GM21515 (cell line): Measurements from ENCODE around the gene ESYT2.

ENCODE experiments used
- ATAC-seq: cut with Tn5 transposase; IDR thresholded peaks from one replicate; pipeline ENCODE4 v1.9.1; 2021; ENCODE audit not compliant: unreplicated experiment

Gene ESYT2

DNA sequence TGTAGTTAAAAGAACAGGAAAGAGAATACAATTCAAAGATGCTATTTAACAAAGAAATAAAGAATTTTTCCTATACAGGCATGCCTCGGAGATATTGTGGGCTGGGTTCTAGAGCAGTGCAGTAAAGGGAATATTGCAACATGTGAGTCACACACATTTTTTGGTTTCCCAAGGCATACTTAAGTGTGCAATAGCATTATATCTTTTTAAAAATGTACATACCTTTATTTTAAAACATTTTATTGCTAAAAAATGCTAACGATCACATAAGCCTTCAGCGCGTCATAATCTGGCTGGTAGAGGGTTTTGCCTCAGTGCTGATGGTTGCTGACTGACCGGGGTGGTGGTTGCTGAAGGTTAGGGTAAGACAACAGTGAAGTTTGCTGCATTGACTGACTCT is 54.4 kb downstream of the ESYT2 start:
- no peak for ATAC-seq

DNA sequence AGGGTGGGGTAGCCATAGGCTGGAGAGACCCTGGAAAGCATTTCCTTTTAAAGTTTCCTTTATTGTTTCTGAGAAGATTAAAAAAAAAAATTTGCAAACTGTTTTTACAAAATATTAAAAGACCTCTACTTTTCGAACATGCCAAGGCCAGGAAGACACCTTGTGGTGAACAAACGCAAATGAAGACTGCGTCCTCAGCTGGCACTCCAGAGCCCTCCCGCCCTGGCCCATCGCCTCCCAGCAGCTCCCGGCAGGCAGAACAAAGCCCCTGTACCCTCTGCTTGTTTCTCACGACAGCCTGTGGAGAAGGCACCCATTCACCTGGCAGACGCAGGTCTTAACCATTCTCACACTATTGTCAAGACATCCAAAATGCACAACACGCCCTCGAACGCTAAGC is 56.4 kb downstream of the ESYT2 start:
- ATAC-seq, result no peak

GRCh38 chr7:158771213-158771834 is 58.0 kb downstream of the ESYT2 start:
- no peak for ATAC-seq

DNA sequence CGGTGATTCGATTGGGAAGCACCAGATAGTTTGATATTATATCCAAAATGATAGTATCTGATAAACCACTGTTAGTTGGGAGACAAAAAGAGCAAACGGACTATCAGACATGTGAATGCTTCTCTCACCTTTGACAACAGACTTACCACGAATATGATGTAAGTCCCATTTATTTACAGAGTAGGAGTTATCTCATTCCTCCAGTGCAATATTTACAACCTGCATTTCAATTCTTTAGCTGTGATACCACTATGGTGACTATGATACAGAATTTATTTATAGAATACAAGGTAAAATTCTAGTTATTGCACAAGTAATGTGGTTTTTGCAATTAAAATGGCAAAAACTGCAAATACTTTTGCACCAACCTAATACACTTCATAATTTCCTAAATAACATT is 61.6 kb downstream of the ESYT2 start:
- ATAC-seq, result no peak

DNA sequence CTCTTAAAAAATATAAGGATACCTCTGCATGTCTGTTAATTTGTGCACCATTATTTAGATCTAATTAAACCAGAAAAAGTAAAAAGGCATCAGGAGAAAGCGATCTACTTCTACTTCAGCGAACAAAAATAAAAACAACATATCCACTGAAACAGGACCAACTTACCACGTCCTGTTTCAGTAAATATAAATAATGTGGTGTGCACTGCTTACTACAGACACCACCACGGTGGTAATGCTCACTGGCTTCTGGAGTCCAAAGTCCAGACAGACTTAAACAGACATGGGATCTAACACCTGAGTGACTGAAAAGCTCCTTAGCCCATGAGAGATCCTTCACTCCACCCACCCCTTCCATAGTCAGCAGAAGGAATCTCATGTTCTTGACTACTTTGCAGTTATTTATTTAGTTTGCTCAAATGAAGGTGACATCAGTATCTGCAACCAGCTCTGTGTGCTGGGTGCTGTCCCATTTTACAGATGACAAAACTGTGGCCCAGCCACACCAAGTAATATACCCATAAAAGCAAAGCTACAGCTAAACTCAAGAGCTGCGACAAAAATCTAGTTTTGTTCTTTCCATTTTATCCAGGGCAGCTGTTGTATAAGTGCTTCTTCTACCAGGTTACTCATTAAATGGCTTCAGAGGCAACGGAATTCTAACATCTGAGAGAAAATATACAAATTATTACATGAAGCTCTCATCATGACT is 62.6 kb downstream of the ESYT2 start:
- no peak for ATAC-seq

GRCh38 chr7:158765020-158765419 is 64.3 kb downstream of the ESYT2 start:
- no peak for ATAC-seq

DNA sequence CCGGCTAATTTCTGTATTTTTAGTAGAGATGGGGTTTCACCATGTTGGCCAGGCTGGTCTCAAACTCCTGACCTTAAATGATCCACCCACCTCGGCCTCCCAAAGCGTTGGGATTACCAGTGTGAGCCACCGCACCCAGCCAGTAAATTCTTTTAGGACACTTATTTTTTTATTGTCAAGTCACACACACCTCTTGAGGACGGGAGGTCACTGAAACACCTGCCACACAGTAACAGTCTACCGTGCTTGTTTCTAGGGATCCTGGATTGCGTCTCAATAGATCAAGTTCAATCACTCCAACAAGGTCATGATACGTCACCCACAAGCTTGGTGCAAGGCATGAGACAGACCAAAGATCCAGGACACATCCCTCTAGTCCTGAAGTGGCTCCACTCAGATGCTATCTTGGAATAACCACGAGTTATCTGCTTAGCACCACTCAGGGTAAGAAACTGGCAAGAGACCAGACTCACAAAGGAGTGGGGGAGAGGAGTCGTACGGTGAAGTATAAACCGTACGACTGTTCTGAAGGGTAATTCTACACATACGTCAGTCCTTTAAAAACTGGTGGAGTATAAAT is 65.8 kb downstream of the ESYT2 start:
- ATAC-seq, result no peak

DNA sequence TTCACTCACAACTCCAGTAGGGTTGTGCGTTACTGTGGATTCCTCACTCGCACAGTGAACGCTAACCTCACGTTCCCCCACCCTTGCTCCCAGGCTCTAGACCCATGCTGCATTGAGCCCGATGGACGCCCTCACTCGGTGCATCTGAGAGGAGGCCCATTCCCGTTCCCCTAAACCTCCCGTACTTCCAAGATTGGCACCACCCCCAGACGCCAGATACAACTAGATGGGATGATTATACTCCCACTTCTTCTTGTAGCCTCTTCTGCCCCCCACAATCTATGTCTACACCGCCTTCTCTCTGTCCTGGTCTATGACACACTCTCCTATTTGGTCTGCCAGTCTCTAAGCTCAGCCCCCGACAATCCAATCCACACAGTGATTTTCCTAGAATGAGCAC is 67.4 kb downstream of the ESYT2 start:
- no peak for ATAC-seq

DNA sequence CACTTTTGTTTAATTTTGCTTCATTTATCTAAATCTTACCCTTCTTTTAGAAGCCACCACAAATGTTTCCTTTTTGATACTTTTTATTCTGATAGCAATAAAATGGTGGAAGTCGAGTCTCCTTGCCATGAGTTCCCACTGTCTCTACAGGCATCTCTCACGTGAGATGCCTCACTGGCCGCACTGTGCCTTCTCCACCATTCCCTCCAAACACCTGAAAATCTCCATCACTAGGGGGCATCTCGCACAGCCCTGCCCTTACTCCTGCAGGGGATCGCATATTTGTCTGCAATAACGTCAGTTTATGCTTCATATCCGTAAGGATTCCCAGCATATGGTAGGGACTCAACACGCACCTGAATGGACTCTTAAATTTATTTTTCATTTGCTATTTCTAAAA is 68.4 kb downstream of the ESYT2 start:
- no peak for ATAC-seq

DNA sequence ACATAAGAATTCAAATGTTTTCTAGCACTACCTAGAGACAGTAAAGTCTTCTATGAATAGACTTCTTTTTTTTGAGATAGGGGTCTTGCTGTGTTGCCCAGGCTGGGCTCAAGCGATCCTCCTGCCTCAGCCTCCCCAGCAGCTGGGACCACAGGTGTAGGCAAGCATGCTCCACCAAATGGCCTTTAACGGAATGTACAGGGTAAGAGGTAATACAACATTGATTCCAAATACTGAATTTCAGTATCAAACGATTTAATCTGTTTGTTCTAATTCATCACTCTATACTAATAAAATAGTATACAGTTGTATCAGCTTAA is 68.9 kb downstream of the ESYT2 start:
- no peak for ATAC-seq

- no peak for ATAC-seq
Observed at GRCh38 chr7:158759749-158760444, 69.4 kb downstream of the ESYT2 start.

- no peak for ATAC-seq
Observed at GRCh38 chr7:158759245-158759614, 70.1 kb downstream of the ESYT2 start.

- ATAC-seq, result no peak
Observed at GRCh38 chr7:158758586-158759244, 70.6 kb downstream of the ESYT2 start.

- ATAC-seq, result no peak
Observed at GRCh38 chr7:158757404-158757989, 71.8 kb downstream of the ESYT2 start.

GRCh38 chr7:158754746-158755444 is 74.4 kb downstream of the ESYT2 start:
- no peak for ATAC-seq

- ATAC-seq, result no peak
Observed at GRCh38 chr7:158753900-158754299, 75.4 kb downstream of the ESYT2 start.

DNA sequence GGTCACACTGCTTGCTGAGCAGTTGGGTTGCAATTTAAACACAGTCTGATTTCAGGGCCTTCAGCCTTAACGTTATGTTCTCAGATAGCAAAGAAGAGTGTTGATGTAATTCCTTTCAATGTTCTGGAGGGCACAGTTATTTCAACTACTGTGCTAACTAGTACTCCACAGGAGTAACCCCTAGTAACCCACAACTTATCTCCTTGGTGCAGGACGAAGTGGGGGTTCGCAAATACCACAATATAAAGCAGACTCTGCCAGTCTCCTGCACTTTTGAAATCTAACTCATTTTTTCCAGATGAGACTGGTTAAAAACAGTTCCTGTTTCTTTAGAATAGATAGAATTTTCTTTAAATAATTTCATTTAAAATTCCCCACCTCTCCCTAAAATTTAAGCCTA is 77.6 kb downstream of the ESYT2 start:
- no peak for ATAC-seq

- ATAC-seq, result no peak
Observed at GRCh38 chr7:158751199-158751598, 78.1 kb downstream of the ESYT2 start.

- no peak for ATAC-seq
Observed at GRCh38 chr7:158750702-158751101, 78.6 kb downstream of the ESYT2 start.

DNA sequence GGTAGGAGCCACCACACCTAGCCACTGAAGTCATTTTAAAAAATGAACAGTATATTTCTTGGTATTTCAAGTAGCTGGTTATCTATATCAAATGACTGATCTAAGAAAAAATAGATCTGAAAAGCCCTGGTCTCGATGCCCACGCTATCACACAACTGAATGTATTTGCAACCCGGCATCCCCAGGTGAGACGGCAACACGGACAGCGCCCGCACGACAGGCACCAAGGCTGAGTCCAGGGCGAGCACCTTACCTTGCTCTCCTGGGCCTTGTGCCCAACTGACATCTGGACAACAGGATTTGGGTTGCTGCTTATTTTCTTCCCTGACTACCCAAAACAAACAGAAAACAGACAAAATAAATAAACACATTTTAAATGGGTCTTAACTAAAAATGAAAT is 79.9 kb downstream of the ESYT2 start:
- ATAC-seq, result no peak

DNA sequence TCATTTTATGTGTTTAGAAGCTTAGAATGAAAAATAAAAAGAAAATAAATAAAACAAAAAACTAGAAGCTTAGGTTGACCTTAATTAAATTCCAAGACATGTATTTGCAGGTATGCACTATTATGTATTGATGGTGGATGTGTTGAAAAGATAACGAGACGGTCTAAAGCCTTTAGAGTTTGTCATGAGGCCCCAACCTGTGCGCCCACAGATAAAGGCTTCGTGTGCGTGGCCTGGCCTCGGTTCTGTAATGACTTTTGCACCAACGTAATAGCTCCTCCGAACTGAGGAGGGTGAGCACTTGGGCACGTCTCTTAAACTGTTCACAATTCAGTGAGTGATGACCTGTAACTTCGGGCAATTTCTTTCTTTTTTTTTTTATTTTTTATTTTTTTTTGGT is 81.0 kb downstream of the ESYT2 start:
- no peak for ATAC-seq
